IMR-90 (cell line): ENCODE measurements around the gene ASXL1. TPM values are rescaled to one million over a fixed set of nuclear protein-coding genes. Genes with fewer than 3 reads are reported as not detected.

Source experiments
- ATAC-seq: fragments of 200-7000 bp; cut with Tn5 transposase; 2 replicates; pipeline ENCODE4 v1.9.1; 2020; ENCODE audit warnings: low read depth, mild to moderate bottlenecking, moderate library complexity
- BruUV-seq: library from RNA; stranded (reverse); fragments of 400-500 nt; replicated peaks from 2 replicates; lab custom pipeline; 2021; lab: Mats Ljungman, UMichigan
- CTCF ChIA-PET: fragments of 300-600 bp; formaldehyde crosslinking; extraction: SDS; loops from one replicate; lab custom pipeline; 2021; ENCODE audit warnings: antibody characterized with exemption; lab: Yijun Ruan, JAX
- POLR2A ChIA-PET: fragments of 300-600 bp; sonication (Branson Sonifier 250); formaldehyde crosslinking; loops from one replicate; lab custom pipeline; 2022; ENCODE audit warnings: antibody characterized with exemption; ENCODE audit not compliant: unreplicated experiment; lab: Charles Lee
- DNase-seq: peaks from one replicate; pipeline ENCODE4 v3.0.0; 2013
- H2AFZ ChIP-seq: replicated peaks from 2 replicates; pipeline ENCODE3; 2013; ENCODE audit warnings: low read length, mild to moderate bottlenecking; ENCODE audit not compliant: poor library complexity
- H2AK5ac ChIP-seq: 2 replicates; pipeline ENCODE4 v1.6.1; 2013; ENCODE audit warnings: low read depth, low read length, inconsistent platforms
- H2AK9ac ChIP-seq: replicated peaks from 2 replicates; pipeline ENCODE3; 2013; ENCODE audit warnings: mild to moderate bottlenecking, low read depth, low read length, moderate library complexity; ENCODE audit not compliant: poor library complexity
- H2BK120ac ChIP-seq: 2 replicates; pipeline ENCODE4 v1.6.1; 2013; ENCODE audit warnings: low read depth, low read length, inconsistent platforms
- H2BK15ac ChIP-seq: 3 replicates; pipeline ENCODE4 v1.6.1; 2013; ENCODE audit warnings: low read depth, low read length, inconsistent platforms
- H2BK20ac ChIP-seq: 2 replicates; pipeline ENCODE4 v1.6.1; 2013; ENCODE audit warnings: low read depth, mild to moderate bottlenecking, inconsistent platforms, low read length, moderate library complexity
- H2BK5ac ChIP-seq: 2 replicates; pipeline ENCODE4 v1.6.1; 2013; ENCODE audit warnings: mild to moderate bottlenecking, low read depth, low read length, inconsistent platforms; ENCODE audit not compliant: poor library complexity, severe bottlenecking
- H3K14ac ChIP-seq: replicated peaks from 2 replicates; pipeline ENCODE4 v1.6.1; 2013; ENCODE audit warnings: low read depth, low read length, inconsistent platforms
- H3K18ac ChIP-seq: 2 replicates; pipeline ENCODE4 v1.6.1; 2013; ENCODE audit warnings: low read depth, low read length, control low read depth
- H3K23ac ChIP-seq: 2 replicates; pipeline ENCODE4 v1.6.1; 2013; ENCODE audit warnings: low read depth, low read length, inconsistent platforms
- H3K27ac ChIP-seq: 2 replicates; pipeline ENCODE4 v1.5.1; 2013; ENCODE audit warnings: mild to moderate bottlenecking, control low read depth, low read length; ENCODE audit not compliant: insufficient read depth
- H3K27me3 ChIP-seq: 2 replicates; pipeline ENCODE4 v1.6.1; 2013; ENCODE audit warnings: low read length; ENCODE audit not compliant: control insufficient read depth, insufficient read depth
- H3K36me3 ChIP-seq: 2 replicates; pipeline ENCODE4 v1.6.1; 2013; ENCODE audit warnings: low read length, mixed read lengths; ENCODE audit not compliant: control insufficient read depth, insufficient read depth
- H3K4ac ChIP-seq: 2 replicates; pipeline ENCODE4 v1.6.1; 2013; ENCODE audit warnings: low read depth, low read length, inconsistent platforms
- H3K4me1 ChIP-seq: 2 replicates; pipeline ENCODE4 v1.6.1; 2013; ENCODE audit warnings: low read length, mixed read lengths; ENCODE audit not compliant: control insufficient read depth, insufficient read depth
- H3K4me2 ChIP-seq: 2 replicates; pipeline ENCODE4 v1.6.1; 2013; ENCODE audit warnings: low read depth, mild to moderate bottlenecking, control low read depth, low read length, moderate library complexity
- H3K4me3 ChIP-seq: 2 replicates; pipeline ENCODE4 v1.5.1; 2013; ENCODE audit warnings: low read depth, mild to moderate bottlenecking, control low read depth, low read length, moderate library complexity; ENCODE audit not compliant: insufficient read depth
- H3K56ac ChIP-seq: 2 replicates; pipeline ENCODE4 v1.6.1; 2013; ENCODE audit warnings: low read length, inconsistent platforms; ENCODE audit not compliant: insufficient read depth; ENCODE audit errors: extremely low read depth
- H3K79me1 ChIP-seq, 2 experiments: 2 replicates each; pipeline ENCODE4 v1.6.1; 2013; ENCODE audit warnings: low read length in 2 of 2, inconsistent platforms in 1 of 2, low read depth in 1 of 2
- H3K9ac ChIP-seq: 2 replicates; pipeline ENCODE4 v1.6.1; 2013; ENCODE audit warnings: low read depth, low read length, control low read depth
- H3K9me1 ChIP-seq: 2 replicates; pipeline ENCODE4 v1.6.1; 2013; ENCODE audit warnings: low read length, inconsistent platforms; ENCODE audit not compliant: insufficient read depth
- H3K9me3 ChIP-seq: 2 replicates; pipeline ENCODE4 v1.6.1; 2013; ENCODE audit warnings: low read length; ENCODE audit not compliant: control insufficient read depth, insufficient read depth
- H4K20me1 ChIP-seq: 2 replicates; pipeline ENCODE4 v1.6.1; 2013; ENCODE audit warnings: low read length, inconsistent platforms; ENCODE audit not compliant: insufficient read depth
- H4K5ac ChIP-seq: 2 replicates; pipeline ENCODE4 v1.6.1; 2013; ENCODE audit warnings: mild to moderate bottlenecking, low read depth, low read length, control low read depth
- H4K8ac ChIP-seq, 2 experiments: 2 replicates each; pipeline ENCODE4 v1.6.1; 2013; ENCODE audit warnings: low read depth in 2 of 2, low read length in 2 of 2, control low read depth in 1 of 2, inconsistent platforms in 1 of 2
- H4K91ac ChIP-seq: 2 replicates; pipeline ENCODE4 v1.6.1; 2013; ENCODE audit warnings: low read depth, low read length, inconsistent platforms; ENCODE audit not compliant: insufficient read depth
- BHLHE40 ChIP-seq: fragments of 150-350 bp; IDR thresholded peaks from 2 replicates; pipeline ENCODE4 v1.6.1; 2016; ENCODE audit warnings: mild to moderate bottlenecking, low read depth, low read length
- CEBPB ChIP-seq: IDR thresholded peaks from 2 replicates; pipeline ENCODE4 v1.6.1; 2012; ENCODE audit warnings: low read depth, low read length, improper control_type of control experiment
- CHD1 ChIP-seq: IDR thresholded peaks from 2 replicates; pipeline ENCODE4 v1.6.1; 2012; ENCODE audit warnings: low read depth, low read length, improper control_type of control experiment
- FOS ChIP-seq: fragments of 150-350 bp; IDR thresholded peaks from 2 replicates; pipeline ENCODE4 v1.6.1; 2016; ENCODE audit warnings: low read depth, low read length
- MAFK ChIP-seq: IDR thresholded peaks from 2 replicates; pipeline ENCODE4 v1.6.1; 2012; ENCODE audit warnings: low read depth, low read length, improper control_type of control experiment
- MAZ ChIP-seq: IDR thresholded peaks from 2 replicates; pipeline ENCODE4 v1.6.1; 2012; ENCODE audit warnings: low read depth, mild to moderate bottlenecking, low read length, improper control_type of control experiment, moderate library complexity, borderline replicate concordance
- MXI1 ChIP-seq: IDR thresholded peaks from 2 replicates; pipeline ENCODE4 v1.6.1; 2012; ENCODE audit warnings: low read depth, mild to moderate bottlenecking, low read length, moderate library complexity, borderline replicate concordance
- NFE2L2 ChIP-seq: fragments of 150-350 bp; IDR thresholded peaks from 2 replicates; pipeline ENCODE4 v1.6.1; 2016; ENCODE audit warnings: low read depth, mild to moderate bottlenecking, low read length
- POLR2A ChIP-seq: IDR thresholded peaks from 2 replicates; pipeline ENCODE4 v1.6.1; 2012; ENCODE audit warnings: mild to moderate bottlenecking, low read depth, low read length
- RAD21 ChIP-seq: IDR thresholded peaks from 2 replicates; pipeline ENCODE4 v1.6.1; 2012; ENCODE audit warnings: low read length, improper control_type of control experiment
- RCOR1 ChIP-seq: IDR thresholded peaks from 2 replicates; pipeline ENCODE4 v1.6.1; 2012; ENCODE audit warnings: mild to moderate bottlenecking, low read length, improper control_type of control experiment; ENCODE audit not compliant: insufficient replicate concordance
- RFX5 ChIP-seq: IDR thresholded peaks from 2 replicates; pipeline ENCODE4 v1.8.0; 2012; ENCODE audit warnings: low read depth, mild to moderate bottlenecking, low read length, moderate library complexity
- WGBS, 2 experiments: methylation state at CpG; one replicate each; pipeline versions ENCODE4 v1.1.5 to v1.1.7; 2013; ENCODE audit warnings: missing lambda C conversion rate in 2 of 2; ENCODE audit not compliant: insufficient read length in 1 of 2; ENCODE audit errors: extremely low coverage in 2 of 2; 5-methylcytosine and 5-hydroxymethylcytosine counted together
- dilution Hi-C: fragments of 300-500 bp; cut with HindIII; formaldehyde crosslinking; loops from one replicate; pipeline ENCODE4 v1.14.3; 2018; ENCODE audit warnings: low sequenced_read_pairs; ENCODE audit not compliant: unreplicated experiment
- in situ Hi-C: fragments of 300-500 bp; cut with MboI; formaldehyde crosslinking; loops from 3 replicates; pipeline ENCODE4 v1.14.3; 2019; ENCODE audit warnings: low sequenced_read_pairs, inconsistent platforms, mixed read lengths
- intact Hi-C: fragments of 100-400 bp; cut with micrococcal nuclease; formaldehyde crosslinking; loops from 2 replicates; pipeline ENCODE4 v1.10.0; 2022
- polyA plus RNA-seq, 3 experiments: library from polyadenylated mRNA; depleted of rRNA; stranded (reverse); fragments of >200 nt; gene quantifications; 2 replicates each; pipeline ENCODE4 v1.2.3, GENCODE V29; 2012; ENCODE audit warnings: low replicate concordance in 1 of 3
- total RNA-seq: library from RNA; depleted of rRNA; stranded (reverse); fragments of >200 nt; gene quantifications from 2 replicates; pipeline ENCODE4 v1.2.3, GENCODE V29; 2012
- TF ChIP-seq, protein P1 (sequence below): fragments of 150-350 bp; IDR thresholded peaks from 2 replicates; pipeline ENCODE4 v1.6.1; 2016; ENCODE audit warnings: low read depth, mild to moderate bottlenecking, low read length, moderate library complexity, borderline replicate concordance
- TF ChIP-seq, protein P2 (sequence below): fragments of 150-350 bp; IDR thresholded peaks from 2 replicates; pipeline ENCODE4 v1.6.1; 2017; ENCODE audit warnings: mild to moderate bottlenecking, antibody characterized with exemption, low read length, low read depth

ASXL1 gene
- total and polyA plus RNA-seq, 2 of the 4 experiments (the other 2 are of a cell fraction): 29.9 to 37.1 TPM

DNA sequence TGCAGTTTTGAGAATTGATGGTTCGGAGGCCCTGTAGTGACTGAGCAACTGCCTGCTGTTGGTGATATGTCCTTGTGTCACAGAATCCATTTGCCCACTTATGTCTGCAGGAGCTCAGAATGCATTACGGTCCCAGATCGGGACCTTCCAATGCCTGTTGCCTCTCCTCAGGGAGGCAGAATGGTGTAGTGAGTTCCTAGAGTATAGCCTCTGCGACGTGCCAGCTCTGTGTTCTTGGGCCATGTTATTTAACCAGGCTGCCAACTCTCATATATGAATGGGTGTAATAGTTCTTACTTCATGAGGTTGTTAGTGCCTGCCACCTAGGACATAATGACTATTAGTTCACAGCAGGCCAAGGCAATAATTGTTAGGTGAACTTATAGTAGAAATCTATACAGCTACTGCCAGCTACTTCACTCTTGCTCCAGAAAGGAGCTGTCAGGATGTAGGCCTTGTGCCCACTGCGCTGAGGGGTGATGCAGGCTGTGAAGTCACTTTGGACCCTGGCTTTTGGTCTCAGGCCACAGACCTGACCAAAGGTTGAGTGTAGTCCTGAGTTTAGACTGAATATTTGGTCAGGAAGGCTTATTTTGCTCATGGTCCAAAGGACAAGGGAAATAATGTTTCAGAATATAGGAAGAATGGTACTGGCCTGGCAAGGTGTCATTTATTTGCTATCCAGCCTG lies 82.1 kb downstream of the ASXL1 start (continued):
- TF ChIP-seq NFE2L2 (no peak), BHLHE40 (no peak), RFX5 (no peak)
- TF ChIP-seq, protein P1, sequence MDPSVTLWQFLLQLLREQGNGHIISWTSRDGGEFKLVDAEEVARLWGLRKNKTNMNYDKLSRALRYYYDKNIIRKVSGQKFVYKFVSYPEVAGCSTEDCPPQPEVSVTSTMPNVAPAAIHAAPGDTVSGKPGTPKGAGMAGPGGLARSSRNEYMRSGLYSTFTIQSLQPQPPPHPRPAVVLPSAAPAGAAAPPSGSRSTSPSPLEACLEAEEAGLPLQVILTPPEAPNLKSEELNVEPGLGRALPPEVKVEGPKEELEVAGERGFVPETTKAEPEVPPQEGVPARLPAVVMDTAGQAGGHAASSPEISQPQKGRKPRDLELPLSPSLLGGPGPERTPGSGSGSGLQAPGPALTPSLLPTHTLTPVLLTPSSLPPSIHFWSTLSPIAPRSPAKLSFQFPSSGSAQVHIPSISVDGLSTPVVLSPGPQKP: no peak

DNA sequence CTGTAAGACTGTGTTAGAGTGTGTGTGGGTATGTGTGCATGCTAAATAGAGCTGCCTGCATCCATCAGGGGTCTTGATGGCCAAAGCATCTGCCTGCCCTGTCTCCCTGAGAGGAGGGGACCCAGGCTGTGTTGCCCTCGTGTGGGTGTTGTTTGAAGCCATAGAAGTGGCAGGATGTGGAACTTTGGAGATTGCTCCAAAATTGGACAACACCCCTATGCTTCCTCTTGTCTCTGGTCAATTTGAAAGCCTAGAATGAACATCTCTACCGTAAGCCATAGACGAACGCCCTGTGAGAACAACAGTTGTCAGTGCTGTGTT lies 82.6 kb downstream of the ASXL1 start:
- DNase-seq (no peak), ATAC-seq (no peak)
- Histone ChIP-seq H3K4ac (no peak overlapping the region), H3K56ac (no peak overlapping the region), H3K27ac (no peak overlapping the region), H2BK120ac (no peak overlapping the region), H2BK15ac (no peak overlapping the region), H3K9me3 (no peaks in the 10 kb centered on the region), H3K27me3 (no peaks in the 10 kb centered on the region), H2BK5ac (no peak overlapping the region), H3K79me1 (peaks cover 32 to 91% of the 10 kb centered on the region in 2 experiments; a peak in 3 of 4 replicates), H3K9me1 (peaks cover 43% of the 10 kb centered on the region), H2BK20ac (no peak overlapping the region), H4K20me1 (peaks cover 67% of the 10 kb centered on the region), H3K4me1 (peaks cover 9% of the 10 kb centered on the region), H3K14ac (no peak overlapping the region), H4K8ac (no peak overlapping the region), H3K4me3 (no peak overlapping the region), H3K4me2 (no peak overlapping the region), H2AFZ (no peak overlapping the region), H4K91ac (no peak overlapping the region), H2AK9ac (no peak overlapping the region), H2AK5ac (no peak overlapping the region), H3K18ac (no peak overlapping the region), H3K36me3 (peaks cover 58% of the 10 kb centered on the region), H4K5ac (no peak overlapping the region), H3K23ac (no peak overlapping the region), H3K9ac (no peak overlapping the region)
- WGBS, 2 experiments: no CpG with 5 or more reads among the region's 4 CpGs
- in situ Hi-C loops (no loop called here), dilution Hi-C loops (no loop called here), intact Hi-C loops (no loop called here)
- BruUV-seq: no TSS peak
- CTCF ChIA-PET: no interaction called here
- POLR2A ChIA-PET: no interaction called here
- TF ChIP-seq, protein P1: no peak
- TF ChIP-seq NFE2L2 (no peak), FOS (no peak), MXI1 (no peak), RFX5 (no peak), RCOR1 (no peak), BHLHE40 (no peak), POLR2A (no peak), CHD1 (no peak), MAZ (no peak), CEBPB (no peak), MAFK (no peak), RAD21 (no peak)
- TF ChIP-seq, protein P2, sequence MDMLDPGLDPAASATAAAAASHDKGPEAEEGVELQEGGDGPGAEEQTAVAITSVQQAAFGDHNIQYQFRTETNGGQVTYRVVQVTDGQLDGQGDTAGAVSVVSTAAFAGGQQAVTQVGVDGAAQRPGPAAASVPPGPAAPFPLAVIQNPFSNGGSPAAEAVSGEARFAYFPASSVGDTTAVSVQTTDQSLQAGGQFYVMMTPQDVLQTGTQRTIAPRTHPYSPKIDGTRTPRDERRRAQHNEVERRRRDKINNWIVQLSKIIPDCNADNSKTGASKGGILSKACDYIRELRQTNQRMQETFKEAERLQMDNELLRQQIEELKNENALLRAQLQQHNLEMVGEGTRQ: no peak
